HepG2 (cell line): ENCODE results near the gene GADD45GIP1. TPM values are rescaled to one million over a fixed set of nuclear protein-coding genes. Genes with fewer than 3 reads are reported as not detected.
A peak's percentile ranks its signal among the peaks of the same experiment; 100 is the strongest.

ENCODE experiments used
- MEIS1 ChIP-seq: sonication (generic); formaldehyde crosslinking; IDR thresholded peaks from 2 replicates; pipeline ENCODE4 v1.9.0; 2021; ENCODE audit warnings: mild to moderate bottlenecking, missing genetic modification reagents, moderate library complexity, borderline replicate concordance
- NCOA5 ChIP-seq: sonication (generic); formaldehyde crosslinking; IDR thresholded peaks from 2 replicates; pipeline ENCODE4 v1.4.0; 2020; ENCODE audit warnings: missing genetic modification reagents
- NFYB ChIP-seq: sonication (generic); formaldehyde crosslinking; IDR thresholded peaks from 2 replicates; pipeline ENCODE4 v1.4.0; 2020; ENCODE audit warnings: missing genetic modification reagents
- SP1 ChIP-seq, 2 experiments: fragments of 450-650 bp in 1 of 2; sonication (generic) in 1 of 2; formaldehyde crosslinking in 1 of 2; IDR thresholded peaks; 2 replicates each; pipeline versions ENCODE4 v1.4.0 to v1.6.1; 2016 to 2020; ENCODE audit warnings: missing genetic modification reagents in 1 of 2
- SRSF4 ChIP-seq: fragments of 200-400 bp; formaldehyde crosslinking; IDR thresholded peaks from one replicate; pipeline ENCODE4 v1.6.1; 2018; ENCODE audit warnings: mild to moderate bottlenecking, low read depth, low read length, moderate library complexity; ENCODE audit not compliant: poor library complexity, severe bottlenecking
- ZBTB20 ChIP-seq: sonication (generic); formaldehyde crosslinking; IDR thresholded peaks from 2 replicates; pipeline ENCODE4 v1.8.1; 2023; ENCODE audit warnings: missing genetic modification reagents, low read depth, mild to moderate bottlenecking, borderline replicate concordance
- ZGPAT ChIP-seq: IDR thresholded peaks from 2 replicates; pipeline ENCODE4 v1.6.1; 2016; ENCODE audit warnings: mild to moderate bottlenecking
- ZNF232 ChIP-seq: sonication (generic); formaldehyde crosslinking; IDR thresholded peaks from 2 replicates; pipeline ENCODE4 v1.4.0; 2020; ENCODE audit warnings: missing genetic modification reagents, borderline replicate concordance
- ZNF317 ChIP-seq: sonication (generic); formaldehyde crosslinking; IDR thresholded peaks from 2 replicates; pipeline ENCODE4 v1.5.0; 2020; ENCODE audit warnings: mild to moderate bottlenecking, missing genetic modification reagents
- ZNF883 ChIP-seq: sonication (generic); formaldehyde crosslinking; IDR thresholded peaks from 2 replicates; pipeline ENCODE4 v1.5.1; 2020; ENCODE audit warnings: mild to moderate bottlenecking, missing genetic modification reagents; ENCODE audit errors: not compliant biosample characterization
- polyA plus RNA-seq, 8 experiments: library from polyadenylated mRNA; depleted of rRNA in 3 of 8; stranded (reverse) in 7 of 8; unstranded in 1 of 8; fragments of >200 nt; fragmentation: Illumina TruSeq in 4 of 8; extraction: Trizol in 4 of 8; gene quantifications; 2 replicates each; pipeline versions ENCODE4 v1.2.1 to v1.2.3, GENCODE V29; 2011 to 2016; ENCODE audit warnings: low read depth in 4 of 8, missing spikeins in 1 of 8, mixed read lengths in 1 of 8; ENCODE audit not compliant: insufficient read depth in 1 of 8
- total RNA-seq, 5 experiments: library from RNA; depleted of rRNA; stranded (reverse); fragments of >200 nt; fragmentation: Illumina TruSeq; extraction: Trizol; gene quantifications; 2 replicates each; pipeline ENCODE4 v1.2.3, GENCODE V29; 2016; ENCODE audit warnings: low read depth in 1 of 5
- TF ChIP-seq, protein P1 (sequence below): sonication (generic); formaldehyde crosslinking; IDR thresholded peaks from one replicate; pipeline ENCODE4 v1.5.1; 2020; ENCODE audit warnings: mild to moderate bottlenecking, missing genetic modification reagents; ENCODE audit errors: not compliant biosample characterization
- TF ChIP-seq, protein P2 (sequence below): sonication (generic); formaldehyde crosslinking; IDR thresholded peaks from 2 replicates; pipeline ENCODE4 v1.5.0; 2020; ENCODE audit warnings: missing genetic modification reagents
- TF ChIP-seq, protein P3 (sequence below): sonication (generic); formaldehyde crosslinking; IDR thresholded peaks from 2 replicates; pipeline ENCODE4 v1.5.1; 2020; ENCODE audit warnings: mild to moderate bottlenecking, moderate library complexity, missing genetic modification reagents

The GADD45GIP1 gene
- total and polyA plus RNA-seq, 2 of the 13 experiments (the other 11 are each of a cell fraction or from before 2014, with no cell fraction given), result 24.6 to 30.7 TPM

DNA sequence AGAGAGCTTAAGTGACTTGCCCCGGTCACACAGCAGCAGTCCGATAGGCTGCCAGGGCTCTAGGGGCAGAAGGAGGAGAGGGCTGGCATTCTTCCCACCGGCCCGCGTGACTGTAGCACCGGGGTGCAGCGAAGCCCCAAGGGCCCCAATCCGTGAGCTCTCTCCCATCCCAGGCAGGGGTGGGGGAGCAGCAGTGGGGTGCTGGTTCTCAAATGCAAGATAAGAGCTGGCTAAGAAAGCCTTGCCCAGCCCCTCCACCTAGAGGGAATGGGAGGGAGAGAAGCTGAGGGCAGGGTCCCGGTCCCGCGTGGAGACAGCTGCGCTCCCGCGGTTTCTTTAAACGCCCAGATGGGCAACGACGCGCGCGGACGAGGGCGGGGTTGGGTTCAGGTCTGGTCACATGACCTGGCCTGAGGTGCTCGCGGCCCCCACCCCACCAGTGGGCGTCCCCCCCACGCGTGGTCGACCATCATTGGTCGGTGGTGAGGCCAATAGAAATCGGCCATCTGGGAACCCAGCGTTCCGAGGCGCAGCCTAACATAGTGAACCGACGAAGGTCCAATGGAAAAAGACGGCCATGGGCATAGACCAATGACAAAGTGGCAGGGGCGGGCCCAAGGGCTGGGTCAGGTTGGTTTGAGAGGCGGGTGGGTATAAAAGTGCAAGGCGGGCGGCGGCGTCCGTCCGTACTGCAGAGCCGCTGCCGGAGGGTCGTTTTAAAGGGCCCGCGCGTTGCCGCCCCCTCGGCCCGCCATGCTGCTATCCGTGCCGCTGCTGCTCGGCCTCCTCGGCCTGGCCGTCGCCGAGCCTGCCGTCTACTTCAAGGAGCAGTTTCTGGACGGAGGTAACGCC lies 18.9 kb downstream of the GADD45GIP1 start, which contains the start of gene CALR (continued):
- TF ChIP-seq MEIS1 (CRISPR knock-in tag) (peak; percentile 85), ZNF232 (CRISPR knock-in tag) (peak; percentile 65; the same call in 1 of the 2 replicates), SP1 (IDR thresholded peaks at IDR 0.05) (no peak), SP1 (CRISPR knock-in tag; IDR thresholded peaks at IDR 0.05) (peak; percentile 99), ZGPAT (CRISPR knock-in tag) (peak; percentile 81), SRSF4 (no peak), ZBTB20 (CRISPR knock-in tag) (no peak), ZNF317 (CRISPR knock-in tag) (no peak; the same call in 1 of the 2 replicates), ZNF883 (peak; percentile 19), NFYB (CRISPR knock-in tag) (peak; percentile 99), NCOA5 (no peak)
- TF ChIP-seq, protein P1, sequence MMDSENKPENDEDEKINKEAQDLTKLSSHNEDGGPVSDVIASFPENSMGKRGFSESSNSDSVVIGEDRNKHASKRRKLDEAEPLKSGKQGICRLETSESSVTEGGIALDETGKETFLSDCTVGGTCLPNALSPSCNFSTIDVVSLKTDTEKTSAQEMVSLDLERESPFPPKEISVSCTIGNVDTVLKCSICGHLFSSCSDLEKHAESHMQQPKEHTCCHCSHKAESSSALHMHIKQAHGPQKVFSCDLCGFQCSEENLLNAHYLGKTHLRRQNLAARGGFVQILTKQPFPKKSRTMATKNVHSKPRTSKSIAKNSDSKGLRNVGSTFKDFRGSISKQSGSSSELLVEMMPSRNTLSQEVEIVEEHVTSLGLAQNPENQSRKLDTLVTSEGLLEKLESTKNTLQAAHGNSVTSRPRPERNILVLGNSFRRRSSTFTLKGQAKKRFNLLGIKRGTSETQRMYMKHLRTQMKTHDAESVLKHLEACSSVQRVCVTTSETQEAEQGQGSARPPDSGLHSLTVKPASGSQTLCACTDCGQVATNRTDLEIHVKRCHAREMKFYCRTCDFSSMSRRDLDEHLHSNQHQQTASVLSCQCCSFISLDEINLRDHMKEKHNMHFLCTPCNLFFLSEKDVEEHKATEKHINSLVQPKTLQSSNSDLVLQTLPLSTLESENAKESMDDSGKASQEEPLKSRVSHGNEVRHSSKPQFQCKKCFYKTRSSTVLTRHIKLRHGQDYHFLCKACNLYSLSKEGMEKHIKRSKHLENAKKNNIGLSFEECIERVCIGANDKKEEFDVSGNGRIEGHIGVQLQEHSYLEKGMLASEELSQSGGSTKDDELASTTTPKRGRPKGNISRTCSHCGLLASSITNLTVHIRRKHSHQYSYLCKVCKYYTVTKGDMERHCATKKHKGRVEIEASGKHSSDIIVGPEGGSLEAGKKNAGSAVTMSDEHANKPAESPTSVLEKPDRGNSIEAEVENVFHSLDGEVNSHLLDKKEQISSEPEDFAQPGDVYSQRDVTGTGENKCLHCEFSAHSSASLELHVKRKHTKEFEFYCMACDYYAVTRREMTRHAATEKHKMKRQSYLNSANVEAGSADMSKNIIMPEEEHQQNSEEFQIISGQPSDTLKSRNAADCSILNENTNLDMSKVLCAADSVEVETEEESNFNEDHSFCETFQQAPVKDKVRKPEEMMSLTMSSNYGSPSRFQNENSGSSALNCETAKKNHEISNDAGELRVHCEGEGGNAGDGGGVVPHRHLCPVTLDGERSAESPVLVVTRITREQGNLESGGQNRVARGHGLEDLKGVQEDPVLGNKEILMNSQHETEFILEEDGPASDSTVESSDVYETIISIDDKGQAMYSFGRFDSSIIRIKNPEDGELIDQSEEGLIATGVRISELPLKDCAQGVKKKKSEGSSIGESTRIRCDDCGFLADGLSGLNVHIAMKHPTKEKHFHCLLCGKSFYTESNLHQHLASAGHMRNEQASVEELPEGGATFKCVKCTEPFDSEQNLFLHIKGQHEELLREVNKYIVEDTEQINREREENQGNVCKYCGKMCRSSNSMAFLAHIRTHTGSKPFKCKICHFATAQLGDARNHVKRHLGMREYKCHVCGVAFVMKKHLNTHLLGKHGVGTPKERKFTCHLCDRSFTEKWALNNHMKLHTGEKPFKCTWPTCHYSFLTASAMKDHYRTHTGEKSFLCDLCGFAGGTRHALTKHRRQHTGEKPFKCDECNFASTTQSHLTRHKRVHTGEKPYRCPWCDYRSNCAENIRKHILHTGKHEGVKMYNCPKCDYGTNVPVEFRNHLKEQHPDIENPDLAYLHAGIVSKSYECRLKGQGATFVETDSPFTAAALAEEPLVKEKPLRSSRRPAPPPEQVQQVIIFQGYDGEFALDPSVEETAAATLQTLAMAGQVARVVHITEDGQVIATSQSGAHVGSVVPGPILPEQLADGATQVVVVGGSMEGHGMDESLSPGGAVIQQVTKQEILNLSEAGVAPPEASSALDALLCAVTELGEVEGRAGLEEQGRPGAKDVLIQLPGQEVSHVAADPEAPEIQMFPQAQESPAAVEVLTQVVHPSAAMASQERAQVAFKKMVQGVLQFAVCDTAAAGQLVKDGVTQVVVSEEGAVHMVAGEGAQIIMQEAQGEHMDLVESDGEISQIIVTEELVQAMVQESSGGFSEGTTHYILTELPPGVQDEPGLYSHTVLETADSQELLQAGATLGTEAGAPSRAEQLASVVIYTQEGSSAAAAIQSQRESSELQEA (CRISPR knock-in tag), result peak; percentile 70
- TF ChIP-seq, protein P2, sequence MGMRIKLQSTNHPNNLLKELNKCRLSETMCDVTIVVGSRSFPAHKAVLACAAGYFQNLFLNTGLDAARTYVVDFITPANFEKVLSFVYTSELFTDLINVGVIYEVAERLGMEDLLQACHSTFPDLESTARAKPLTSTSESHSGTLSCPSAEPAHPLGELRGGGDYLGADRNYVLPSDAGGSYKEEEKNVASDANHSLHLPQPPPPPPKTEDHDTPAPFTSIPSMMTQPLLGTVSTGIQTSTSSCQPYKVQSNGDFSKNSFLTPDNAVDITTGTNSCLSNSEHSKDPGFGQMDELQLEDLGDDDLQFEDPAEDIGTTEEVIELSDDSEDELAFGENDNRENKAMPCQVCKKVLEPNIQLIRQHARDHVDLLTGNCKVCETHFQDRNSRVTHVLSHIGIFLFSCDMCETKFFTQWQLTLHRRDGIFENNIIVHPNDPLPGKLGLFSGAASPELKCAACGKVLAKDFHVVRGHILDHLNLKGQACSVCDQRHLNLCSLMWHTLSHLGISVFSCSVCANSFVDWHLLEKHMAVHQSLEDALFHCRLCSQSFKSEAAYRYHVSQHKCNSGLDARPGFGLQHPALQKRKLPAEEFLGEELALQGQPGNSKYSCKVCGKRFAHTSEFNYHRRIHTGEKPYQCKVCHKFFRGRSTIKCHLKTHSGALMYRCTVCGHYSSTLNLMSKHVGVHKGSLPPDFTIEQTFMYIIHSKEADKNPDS (CRISPR knock-in tag), result no peak
- TF ChIP-seq, protein P3, sequence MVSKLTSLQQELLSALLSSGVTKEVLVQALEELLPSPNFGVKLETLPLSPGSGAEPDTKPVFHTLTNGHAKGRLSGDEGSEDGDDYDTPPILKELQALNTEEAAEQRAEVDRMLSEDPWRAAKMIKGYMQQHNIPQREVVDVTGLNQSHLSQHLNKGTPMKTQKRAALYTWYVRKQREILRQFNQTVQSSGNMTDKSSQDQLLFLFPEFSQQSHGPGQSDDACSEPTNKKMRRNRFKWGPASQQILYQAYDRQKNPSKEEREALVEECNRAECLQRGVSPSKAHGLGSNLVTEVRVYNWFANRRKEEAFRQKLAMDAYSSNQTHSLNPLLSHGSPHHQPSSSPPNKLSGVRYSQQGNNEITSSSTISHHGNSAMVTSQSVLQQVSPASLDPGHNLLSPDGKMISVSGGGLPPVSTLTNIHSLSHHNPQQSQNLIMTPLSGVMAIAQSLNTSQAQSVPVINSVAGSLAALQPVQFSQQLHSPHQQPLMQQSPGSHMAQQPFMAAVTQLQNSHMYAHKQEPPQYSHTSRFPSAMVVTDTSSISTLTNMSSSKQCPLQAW (CRISPR knock-in tag), result no peak
